DLD1 (cell line): ENCODE results near the gene ENG.

Source experiments
- in situ Hi-C: cut with HindIII; loops from 2 replicates; pipeline ENCODE4 v1.10.0; 2017; ENCODE audit warnings: low sequenced_read_pairs

Gene ENG

DNA sequence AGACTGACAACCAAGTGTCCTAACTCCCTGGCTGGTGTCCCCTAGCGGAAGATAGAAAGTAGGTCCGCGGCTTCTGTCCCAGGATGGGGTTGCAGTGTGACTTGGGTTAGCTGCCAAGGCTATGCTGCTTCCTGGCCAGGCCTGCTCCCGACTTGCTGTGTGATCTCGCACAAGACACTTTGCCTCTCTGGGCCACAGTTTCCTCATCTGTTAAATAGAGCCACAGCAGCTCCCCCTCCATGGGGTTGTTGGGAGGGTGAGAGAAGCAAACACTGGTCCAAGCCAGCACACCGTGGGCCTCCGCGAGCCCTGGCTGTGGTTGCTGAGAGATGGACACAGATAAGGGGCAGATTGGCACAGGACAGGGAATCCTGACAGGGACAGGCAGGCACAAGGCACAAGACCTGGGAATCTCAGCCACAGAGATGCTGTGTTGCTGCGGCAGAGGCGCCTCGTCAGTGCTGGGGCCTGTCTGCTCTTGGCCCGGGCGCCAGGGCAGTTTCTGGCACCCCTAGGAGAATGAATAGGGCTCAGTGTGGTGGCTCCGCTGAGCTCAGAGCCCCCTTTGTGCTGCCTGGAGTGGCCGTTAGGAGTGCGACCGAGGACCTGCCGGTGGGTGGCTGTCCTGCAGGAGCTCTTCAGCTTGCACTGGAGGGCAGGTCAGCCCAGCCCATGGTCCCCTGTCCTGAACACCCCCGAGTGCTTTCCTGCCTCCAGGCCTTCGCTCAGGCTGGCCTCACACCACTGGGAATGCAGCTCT is 74.2 kb downstream of the ENG start:
- in situ Hi-C loops = no loop called here

- in situ Hi-C loops = no loop called here
Observed at GRCh38 chr9:127779136-127779981, 75.1 kb downstream of the ENG start.

- in situ Hi-C loops = no loop called here
Observed at GRCh38 chr9:127778280-127779135, 76.0 kb downstream of the ENG start, which contains the start of gene SH2D3C. Gene SH2D3C (minus strand): TSS chr9:127778666. CDS start chr9:127778627, 39 bp downstream.

DNA sequence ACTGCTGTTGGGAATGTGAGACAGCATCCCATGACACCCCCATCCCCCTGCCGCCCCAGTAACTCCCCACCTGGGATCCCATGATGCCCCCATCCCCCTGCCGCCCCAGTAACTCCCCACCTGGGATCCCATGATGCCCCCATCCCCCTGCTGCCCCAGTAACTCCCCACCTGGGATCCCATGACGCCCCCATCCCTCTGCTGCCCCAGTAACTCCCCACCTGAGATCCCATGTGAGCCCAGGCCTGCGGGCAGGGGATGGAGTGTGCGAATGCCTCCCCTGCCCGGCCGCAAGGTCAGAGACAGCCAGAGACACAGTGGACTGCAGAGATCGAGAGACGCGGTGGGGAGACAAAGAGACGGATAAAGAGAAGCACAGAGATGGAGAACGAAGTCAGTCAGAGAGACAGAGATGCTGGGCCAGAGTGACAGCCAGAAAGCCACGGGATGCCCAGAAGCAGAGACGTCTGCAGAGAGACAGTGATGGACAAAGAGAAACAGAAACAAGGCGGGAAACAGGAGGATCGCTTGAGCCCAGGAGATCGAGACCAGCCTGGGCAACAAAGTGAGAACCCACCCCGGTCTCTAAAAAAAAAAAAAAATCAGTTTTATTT is 77.0 kb downstream of the ENG start:
- in situ Hi-C loops = no loop called here

- in situ Hi-C loops = no loop called here
Observed at GRCh38 chr9:127776924-127777289, 77.6 kb downstream of the ENG start.

- in situ Hi-C loops = no loop called here
Observed at GRCh38 chr9:127776195-127776923, 78.1 kb downstream of the ENG start.

GRCh38 chr9:127773981-127774380 is 80.5 kb downstream of the ENG start:
- in situ Hi-C loops = no loop called here

GRCh38 chr9:127773272-127773671 is 81.2 kb downstream of the ENG start:
- in situ Hi-C loops = no loop called here

DNA sequence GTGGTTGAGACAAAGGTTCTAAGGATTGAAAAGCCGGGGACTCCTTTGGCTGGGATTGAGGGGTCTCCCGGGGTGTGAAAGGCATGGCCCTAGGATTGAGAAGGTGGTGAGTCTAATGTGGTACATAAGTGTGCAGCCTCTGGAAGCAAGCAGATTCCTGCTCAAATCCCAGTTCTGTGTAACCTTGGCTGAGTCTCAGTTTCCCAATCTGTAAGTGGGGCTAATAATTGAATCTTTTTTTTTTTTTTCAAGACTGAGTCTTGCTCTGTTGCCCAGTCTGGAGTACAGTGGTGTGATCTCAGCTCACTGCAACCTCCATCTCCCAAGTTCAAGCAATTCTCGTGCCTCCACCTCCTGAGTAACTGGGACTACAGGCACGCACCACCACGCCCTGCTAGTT is 81.9 kb downstream of the ENG start:
- in situ Hi-C loops = no loop called here

DNA sequence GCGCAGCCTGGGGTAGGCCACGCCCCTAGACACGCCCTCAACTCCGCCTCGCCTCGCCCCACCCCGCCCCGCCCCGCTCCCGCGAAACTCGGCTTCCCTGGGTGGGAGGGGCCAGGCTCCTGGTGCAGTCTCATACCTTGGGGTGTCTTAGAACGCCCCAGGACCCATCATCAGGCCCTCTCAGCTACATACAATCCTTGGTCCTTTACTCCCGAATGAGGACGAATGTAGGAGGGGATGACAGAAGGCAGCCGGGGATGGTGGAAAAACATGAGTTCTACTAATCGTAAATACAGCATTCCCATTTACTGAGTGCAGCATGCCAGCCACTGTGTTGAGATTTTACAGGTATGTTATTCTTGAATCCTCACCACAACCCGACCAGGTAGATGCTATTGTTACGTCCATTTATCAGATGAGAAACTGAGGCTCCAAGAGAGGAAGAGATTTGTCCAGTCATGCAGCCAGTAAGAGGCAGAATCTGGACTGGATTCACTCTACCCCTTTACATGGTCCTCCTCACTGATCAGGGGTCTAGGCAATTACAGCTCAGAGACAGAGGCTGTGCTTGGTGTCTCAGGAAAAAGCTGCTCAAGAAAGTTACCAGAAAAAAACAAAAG is 82.8 kb downstream of the ENG start:
- in situ Hi-C loops = no loop called here

- in situ Hi-C loops = no loop called here
Observed at GRCh38 chr9:127770905-127771569, 83.4 kb downstream of the ENG start.

GRCh38 chr9:127770583-127770904 is 83.9 kb downstream of the ENG start:
- in situ Hi-C loops = no loop called here

DNA sequence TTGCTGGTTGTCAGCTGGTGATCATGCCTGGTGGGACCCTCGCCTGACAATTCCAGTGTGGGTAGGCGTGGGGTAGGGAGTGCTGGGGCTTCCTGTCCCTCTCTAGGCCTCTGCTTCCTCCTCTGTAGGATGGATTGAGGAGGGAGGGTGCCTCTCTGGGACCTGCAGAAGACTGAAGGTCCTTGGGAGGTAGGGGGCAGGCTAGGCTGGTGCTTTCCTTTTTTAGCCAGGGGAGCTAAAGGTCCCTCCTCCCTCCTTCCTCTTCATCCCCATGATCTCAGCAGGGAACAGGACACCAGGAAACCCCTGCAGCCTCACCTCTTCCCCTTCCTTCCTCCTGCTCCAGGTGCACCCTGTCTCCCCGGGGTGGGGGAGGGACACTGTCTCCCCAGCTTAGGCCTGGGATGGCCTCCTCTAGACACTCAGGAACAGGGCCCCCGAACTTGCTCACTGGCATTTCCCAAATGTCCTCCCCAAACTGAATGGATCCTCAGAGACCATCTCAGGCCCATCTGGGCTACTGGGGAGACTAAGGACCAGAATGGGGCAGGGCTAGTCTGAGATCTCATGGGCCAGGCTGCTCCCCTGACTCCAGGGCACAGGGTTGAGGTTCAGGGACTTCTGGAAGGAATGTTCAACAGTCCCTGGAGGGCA is 84.4 kb downstream of the ENG start:
- in situ Hi-C loops = loop anchor here (10.0 kb wide), 1 partner anchor 95 kb away; no protein-coding TSS in a partner anchor

DNA sequence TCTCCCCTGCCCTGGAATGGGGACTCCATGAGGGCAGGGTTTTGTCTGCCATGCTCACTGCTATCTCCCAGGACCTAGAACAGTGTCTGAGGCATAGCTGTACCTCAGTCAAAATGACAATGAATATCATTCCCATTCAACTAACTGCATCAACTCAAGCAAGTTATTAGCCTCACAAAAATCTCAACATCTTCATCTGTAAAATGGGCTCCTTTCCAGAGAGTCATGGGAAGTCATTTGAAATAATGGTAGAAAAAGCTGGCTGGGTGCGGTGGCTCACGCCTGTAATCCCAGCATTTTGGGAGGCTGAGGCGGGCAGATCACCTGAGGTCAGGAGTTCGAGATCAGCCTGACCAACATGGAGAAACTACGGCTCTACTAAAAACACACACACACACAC is 85.4 kb downstream of the ENG start:
- in situ Hi-C loops = loop anchor here (10.0 kb wide), 1 partner anchor 96 kb away; no protein-coding TSS in a partner anchor

DNA sequence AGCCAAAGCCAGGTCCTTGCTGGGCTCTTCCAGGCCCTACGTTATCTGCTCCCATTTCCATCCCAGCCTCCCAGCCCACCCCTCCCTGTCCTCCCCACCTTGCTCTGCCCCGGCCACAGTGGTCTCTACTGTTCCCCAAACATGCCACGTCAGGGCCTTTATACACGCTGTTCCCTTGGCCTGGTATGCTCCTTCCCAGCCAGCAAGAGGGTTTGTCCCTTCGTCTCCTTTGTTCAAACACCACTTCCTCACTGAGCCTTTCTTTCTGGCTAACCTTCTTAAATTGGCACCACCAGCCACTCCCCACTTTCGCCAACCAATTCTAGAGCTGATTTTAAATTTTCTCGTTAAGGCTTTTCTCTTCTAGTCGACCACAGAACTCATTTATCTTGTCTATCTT is 85.8 kb downstream of the ENG start:
- in situ Hi-C loops = loop anchor here (10.0 kb wide), 1 partner anchor 96 kb away; no protein-coding TSS in a partner anchor

GRCh38 chr9:127767909-127768331 is 86.5 kb downstream of the ENG start:
- in situ Hi-C loops = loop anchor here (10.0 kb wide), 1 partner anchor 97 kb away; no protein-coding TSS in a partner anchor

DNA sequence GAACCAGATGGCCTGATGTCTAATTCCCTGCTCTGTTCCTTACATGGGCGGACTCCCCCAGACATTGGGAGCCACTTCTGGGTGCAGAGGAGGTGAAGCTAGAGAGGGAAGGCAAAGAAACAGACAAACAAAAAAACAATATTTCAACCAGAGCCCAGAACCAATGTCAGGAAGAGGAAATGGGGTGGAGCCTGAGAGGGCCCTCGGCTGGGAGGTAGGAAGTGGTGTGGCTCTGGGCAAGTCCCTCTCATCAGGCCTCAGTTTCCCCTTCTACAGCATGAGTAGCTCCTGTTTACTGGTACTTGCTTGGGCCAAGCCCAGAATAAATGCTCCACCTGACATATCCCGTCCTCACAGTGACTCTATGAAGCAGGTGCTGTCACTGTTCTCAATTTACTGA is 87.0 kb downstream of the ENG start:
- in situ Hi-C loops = loop anchor here (10.0 kb wide), 1 partner anchor 97 kb away; no protein-coding TSS in a partner anchor

GRCh38 chr9:127765418-127765817 is 89.0 kb downstream of the ENG start:
- in situ Hi-C loops = loop anchor here (10.0 kb wide), 1 partner anchor 99 kb away; no protein-coding TSS in a partner anchor
